ENCODE measurements around the gene TRAF3.

DNA sequence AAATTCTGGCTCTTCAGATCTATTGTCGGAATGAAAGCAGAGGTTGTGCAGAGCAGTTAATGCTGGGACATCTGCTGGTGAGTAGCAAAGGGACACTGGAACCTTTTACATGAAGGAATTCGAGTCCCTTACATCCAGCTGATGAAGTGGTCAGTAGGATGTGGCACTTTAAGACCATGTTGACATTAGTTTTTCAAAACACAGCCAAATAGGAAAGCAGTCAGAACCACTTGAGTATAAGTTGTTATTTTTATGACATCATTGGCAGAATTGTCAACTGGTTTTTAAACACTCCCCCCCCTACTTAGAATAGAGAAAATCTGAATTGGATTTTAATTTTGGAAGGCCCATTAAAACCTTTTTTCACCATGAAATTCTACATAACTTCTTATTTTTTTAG is 98.4 kb downstream of the TRAF3 start:
- no peak for TF ChIP-seq TAF1 (IDR thresholded peaks at IDR 0.05; ENCODE audit: low read depth)
- TF ChIP-seq TEAD4 (IDR thresholded peaks at IDR 0.05): no peak
- TF ChIP-seq, protein P1, sequence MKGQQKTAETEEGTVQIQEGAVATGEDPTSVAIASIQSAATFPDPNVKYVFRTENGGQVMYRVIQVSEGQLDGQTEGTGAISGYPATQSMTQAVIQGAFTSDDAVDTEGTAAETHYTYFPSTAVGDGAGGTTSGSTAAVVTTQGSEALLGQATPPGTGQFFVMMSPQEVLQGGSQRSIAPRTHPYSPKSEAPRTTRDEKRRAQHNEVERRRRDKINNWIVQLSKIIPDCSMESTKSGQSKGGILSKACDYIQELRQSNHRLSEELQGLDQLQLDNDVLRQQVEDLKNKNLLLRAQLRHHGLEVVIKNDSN (IDR thresholded peaks at IDR 0.05): no peak
- TF ChIP-seq, protein P2, sequence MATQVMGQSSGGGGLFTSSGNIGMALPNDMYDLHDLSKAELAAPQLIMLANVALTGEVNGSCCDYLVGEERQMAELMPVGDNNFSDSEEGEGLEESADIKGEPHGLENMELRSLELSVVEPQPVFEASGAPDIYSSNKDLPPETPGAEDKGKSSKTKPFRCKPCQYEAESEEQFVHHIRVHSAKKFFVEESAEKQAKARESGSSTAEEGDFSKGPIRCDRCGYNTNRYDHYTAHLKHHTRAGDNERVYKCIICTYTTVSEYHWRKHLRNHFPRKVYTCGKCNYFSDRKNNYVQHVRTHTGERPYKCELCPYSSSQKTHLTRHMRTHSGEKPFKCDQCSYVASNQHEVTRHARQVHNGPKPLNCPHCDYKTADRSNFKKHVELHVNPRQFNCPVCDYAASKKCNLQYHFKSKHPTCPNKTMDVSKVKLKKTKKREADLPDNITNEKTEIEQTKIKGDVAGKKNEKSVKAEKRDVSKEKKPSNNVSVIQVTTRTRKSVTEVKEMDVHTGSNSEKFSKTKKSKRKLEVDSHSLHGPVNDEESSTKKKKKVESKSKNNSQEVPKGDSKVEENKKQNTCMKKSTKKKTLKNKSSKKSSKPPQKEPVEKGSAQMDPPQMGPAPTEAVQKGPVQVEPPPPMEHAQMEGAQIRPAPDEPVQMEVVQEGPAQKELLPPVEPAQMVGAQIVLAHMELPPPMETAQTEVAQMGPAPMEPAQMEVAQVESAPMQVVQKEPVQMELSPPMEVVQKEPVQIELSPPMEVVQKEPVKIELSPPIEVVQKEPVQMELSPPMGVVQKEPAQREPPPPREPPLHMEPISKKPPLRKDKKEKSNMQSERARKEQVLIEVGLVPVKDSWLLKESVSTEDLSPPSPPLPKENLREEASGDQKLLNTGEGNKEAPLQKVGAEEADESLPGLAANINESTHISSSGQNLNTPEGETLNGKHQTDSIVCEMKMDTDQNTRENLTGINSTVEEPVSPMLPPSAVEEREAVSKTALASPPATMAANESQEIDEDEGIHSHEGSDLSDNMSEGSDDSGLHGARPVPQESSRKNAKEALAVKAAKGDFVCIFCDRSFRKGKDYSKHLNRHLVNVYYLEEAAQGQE (IDR thresholded peaks at IDR 0.05; ENCODE audit: low read depth): no peak
- TF ChIP-seq, protein P3, sequence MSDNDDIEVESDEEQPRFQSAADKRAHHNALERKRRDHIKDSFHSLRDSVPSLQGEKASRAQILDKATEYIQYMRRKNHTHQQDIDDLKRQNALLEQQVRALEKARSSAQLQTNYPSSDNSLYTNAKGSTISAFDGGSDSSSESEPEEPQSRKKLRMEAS (IDR thresholded peaks at IDR 0.05): no peak
- no peak for TF ChIP-seq TCF12 (IDR thresholded peaks at IDR 0.05; ENCODE audit: low read depth)
- TF ChIP-seq EGR1 (IDR thresholded peaks at IDR 0.05): no peak
- TF ChIP-seq ZBTB7A (IDR thresholded peaks at IDR 0.05; ENCODE audit: low read depth): no peak
- TF ChIP-seq EP300 (IDR thresholded peaks at IDR 0.05; ENCODE audit: borderline replicate concordance): no peak
- TF ChIP-seq CREB1 (IDR thresholded peaks at IDR 0.05; ENCODE audit: low read depth): no peak
- TF ChIP-seq FOXM1 (IDR thresholded peaks at IDR 0.05; ENCODE audit: borderline replicate concordance, low read depth): no peak
- no peak for TF ChIP-seq YY1 (IDR thresholded peaks at IDR 0.05; ENCODE audit: low read depth)
- no peak for TF ChIP-seq RAD21 (IDR thresholded peaks at IDR 0.05; ENCODE audit: low read depth)
- TF ChIP-seq NFIC (IDR thresholded peaks at IDR 0.05): no peak
